Stimulated activated CD4-positive, alpha-beta T cell treated with anti-CD3 and anti-CD28 coated beads, Interleukin-12 subunit alpha, Interleukin-12 subunit beta, amount 100 ng/mL, for 48 hours (primary cell): ENCODE results near the gene RSPH3.
A peak's percentile ranks its signal among the peaks of the same experiment; 100 is the strongest.
"Not testable (repeated sequence)": the region's sequence is repeated elsewhere in the genome, so short reads cannot be mapped to it uniquely, and the experiment has no call there.

Experiments
- DNase-seq, 3 donors: peaks; one replicate each; pipeline ENCODE4 v3.0.0-alpha.2; 2020; ENCODE audit warnings: low read depth in 2 of 3, low spot score in 1 of 3

The RSPH3 gene

DNA sequence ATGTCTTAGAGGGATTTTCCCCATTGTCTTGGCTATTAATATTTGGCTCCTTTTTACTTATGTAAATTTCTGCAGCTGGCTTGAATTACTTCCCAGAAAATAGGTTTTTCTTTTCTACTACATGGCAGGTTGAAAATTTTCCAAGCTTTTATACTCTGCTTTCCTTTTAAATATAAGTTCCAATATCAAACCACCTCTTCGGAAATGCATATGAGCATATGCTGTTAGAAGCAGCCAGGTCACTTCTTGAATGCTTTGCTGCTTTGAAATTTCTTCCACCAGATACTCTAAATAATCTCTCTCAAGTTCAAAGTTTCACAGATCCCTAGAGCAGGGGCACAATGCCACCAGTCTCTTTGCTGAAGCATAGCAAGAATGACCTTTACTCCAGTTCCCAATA, 25.2 kb upstream of the RSPH3 start:
- DNase-seq: not testable (repeated sequence)

DNA sequence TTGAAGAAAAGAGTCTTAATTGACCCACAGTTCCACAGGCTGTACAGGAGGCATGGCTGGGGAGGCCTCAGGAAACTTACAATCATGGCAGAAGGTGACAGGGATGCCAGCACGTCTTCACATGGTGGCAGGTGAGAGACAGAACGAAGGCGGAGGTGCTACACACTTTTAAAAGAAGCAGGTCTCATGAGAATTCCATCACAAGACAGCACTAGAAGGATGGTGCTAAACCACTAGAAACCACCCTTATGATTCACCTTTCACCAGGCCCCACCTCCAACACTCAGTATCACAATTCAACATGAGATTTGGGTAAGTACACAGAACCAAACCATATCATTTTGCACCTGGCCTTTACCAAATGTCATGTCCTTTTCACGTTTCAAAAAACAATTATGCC, 23.9 kb upstream of the RSPH3 start:
- peak in 1 of 3 donors; percentile 32 for DNase-seq

DNA sequence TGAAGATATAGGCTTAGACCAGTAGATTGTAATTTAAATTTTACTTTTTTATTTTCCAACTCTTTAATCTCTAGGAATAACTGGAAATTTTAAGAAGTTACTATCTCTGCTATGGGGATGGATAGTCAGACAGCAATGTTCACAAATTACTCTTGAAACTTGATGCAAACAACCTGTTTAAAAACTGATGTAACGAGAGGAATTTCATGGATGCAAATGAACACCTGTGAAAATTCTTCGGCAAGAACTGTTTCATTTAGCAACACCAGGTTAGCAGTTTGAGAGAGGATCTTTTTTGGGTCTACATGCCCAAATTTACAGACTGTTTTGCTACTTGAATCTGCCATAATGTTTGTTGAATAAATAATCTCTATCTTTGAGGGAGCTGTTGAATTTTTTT, 20.0 kb upstream of the RSPH3 start:
- no peak for DNase-seq

DNA sequence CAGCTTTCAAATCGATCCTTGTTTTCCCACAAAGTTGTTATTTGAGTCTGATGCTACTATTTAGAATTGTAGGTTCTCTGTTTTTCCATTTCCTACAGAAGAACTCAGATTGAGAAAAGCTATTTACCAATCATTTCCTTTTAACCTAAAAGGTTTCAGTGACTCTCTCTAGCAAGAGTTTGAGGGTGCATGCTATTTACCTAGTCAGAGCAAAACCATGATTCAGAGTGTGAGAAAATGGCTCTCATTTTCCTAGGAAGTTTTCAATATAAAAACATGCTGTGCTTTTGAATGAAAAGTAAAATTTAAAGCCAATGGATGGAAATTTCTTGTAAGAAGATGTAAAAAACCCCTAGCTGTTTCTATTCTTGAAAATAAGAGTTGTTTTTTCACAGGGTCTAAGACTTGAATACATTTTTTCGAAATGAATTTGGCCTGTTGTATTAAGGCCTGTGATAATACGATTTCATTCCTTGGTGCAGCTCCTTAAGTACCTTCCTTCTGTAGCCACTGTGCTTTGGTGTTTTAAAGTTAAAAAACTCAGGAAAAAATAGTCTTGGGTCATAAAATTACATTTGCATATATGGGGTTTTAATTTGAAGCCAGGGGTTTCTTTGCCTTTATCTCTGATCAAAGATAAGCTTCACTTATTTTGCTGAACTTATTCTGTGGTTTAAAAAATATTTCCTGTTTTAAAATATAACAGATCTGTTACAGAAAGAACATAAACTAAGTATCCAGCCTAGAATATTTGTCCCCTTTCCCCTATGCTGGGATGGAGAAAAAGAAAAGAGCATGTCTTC, 18.0 kb upstream of the RSPH3 start:
- peak in 1 of 3 donors; percentile 30 for DNase-seq

DNA sequence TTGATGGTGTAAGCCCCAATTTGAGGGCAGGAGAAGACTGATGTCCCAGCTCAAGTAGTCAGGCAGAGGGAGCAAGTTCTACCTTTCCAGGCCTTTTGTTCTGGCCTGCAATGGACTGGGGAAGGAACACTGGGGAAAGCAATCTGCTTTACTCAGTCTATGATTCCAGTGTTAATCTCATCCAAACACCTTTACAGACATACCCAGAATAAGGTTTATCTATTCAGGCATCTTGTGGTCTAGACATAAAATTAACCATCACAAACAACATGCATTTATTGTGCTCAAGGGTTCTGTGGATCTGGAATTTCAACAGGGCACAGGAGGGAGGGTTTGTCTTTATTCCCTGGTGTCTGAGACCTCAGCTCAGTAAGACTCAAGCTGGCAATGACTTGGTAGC, 14.4 kb upstream of the RSPH3 start:
- DNase-seq: no peak

DNA sequence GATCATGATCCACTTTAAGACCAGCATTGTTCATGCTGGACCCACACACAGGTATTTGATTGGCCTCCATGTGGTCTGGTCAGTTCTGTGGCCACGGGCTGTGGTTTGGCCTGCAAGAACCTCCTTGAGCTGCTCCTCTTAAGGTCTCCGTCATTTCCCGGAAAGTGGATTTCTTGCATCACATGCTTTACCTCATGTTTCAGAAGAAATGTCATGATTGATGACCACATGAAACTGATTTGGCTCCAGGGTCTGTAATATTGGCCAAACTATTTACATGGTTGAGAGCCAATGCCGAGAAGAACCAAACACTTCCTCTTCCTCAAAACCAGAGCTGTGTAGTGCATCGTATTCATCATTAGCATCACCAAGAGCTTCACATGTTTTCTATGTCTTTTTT, 13.2 kb upstream of the RSPH3 start:
- DNase-seq: no peak

DNA sequence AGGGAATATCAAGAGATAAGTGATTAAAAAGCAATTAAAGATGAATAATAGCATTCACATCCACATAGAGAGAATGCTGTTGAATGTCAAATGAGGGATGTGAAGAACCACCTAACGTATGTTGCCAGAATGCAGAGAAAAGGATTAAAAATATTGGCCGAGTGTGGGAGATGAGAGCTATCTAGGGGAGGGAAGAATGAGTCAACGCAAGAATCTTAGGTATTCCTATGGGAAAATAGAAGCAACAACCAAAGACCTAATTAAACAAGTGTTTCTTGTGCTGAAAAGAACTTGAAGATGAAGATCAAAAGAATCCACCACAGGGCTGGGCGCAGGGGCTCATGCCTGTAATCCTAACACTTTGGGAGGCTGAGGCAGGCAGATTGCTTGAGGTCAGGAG, 12.2 kb upstream of the RSPH3 start:
- no peak for DNase-seq

DNA sequence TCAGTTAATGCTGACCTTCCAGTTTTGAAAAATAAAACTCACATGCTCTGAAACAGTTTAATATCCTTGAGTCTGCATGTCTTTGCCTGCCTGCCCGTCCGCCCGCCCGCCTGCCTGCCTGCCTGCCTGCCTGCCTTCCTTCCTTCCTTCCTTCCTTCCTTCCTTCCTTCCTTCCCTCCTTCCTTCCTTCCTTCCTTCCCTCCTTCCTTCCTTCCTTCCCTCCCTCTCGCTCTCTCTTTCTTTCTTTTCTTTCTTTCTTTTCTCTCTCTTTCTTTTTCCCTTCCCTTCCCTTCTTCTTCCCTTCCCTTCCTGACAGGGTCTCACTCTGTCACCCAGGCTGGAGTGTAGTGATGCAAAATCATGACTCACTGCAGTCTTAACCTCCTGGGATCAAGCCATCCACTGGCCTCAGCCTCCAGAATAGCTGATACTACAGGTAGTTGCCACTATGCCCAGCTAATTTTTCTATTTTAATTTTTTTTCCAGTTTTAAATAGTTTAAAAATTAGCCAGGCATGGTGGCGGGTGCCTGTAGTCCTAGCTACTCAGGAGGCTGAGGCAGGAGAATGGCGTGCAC, 10.1 kb upstream of the RSPH3 start:
- DNase-seq: not testable (repeated sequence)

DNA sequence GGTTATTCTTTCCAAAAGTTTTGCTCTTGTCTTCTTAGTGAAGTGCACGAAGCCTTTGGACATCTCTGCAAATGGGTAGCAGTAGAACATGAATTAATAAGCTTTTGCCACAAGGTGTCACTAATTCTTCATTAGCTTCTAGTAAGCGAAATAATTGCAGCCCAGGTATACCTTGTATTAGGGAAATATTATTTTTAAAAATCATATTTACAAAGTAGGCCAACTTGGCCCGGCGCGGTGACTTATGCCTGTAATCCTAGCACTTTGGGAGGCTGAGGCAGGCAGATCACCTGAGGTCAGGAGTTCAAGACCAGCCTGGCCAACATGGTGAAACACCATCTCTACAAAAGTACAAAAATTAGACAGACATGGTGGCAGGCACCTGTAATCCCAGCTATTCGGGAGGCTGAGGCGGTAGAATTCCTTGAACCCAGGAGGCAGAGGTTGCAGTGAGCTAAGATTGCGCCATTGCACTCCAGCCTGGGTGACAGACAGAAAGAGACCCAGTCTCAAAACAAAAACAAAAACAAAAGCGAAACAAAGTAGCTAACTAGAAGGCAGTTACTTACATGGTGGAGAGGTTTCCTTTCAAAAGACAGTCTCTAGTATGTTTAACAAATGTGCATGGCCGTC, 8.8 kb upstream of the RSPH3 start:
- no peak for DNase-seq

DNA sequence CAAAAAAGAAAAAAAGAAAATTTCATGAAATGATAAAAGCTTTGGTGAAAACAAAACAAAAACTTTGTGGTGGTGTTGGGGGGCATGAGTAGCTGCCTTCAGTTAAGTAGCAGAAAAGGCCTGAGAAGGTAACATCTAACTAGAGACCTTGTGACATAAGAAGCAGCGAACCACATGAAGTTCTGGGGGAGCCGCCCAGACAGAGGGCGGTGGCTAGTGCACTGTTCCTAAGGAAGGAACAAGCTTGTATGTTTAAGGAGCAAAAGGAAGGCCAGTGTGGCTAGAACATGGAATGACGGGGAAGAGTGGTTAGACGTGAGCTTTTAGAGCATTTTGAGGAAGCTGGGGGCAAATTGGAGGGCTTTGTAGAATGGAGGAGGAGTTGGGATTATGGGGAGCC, 7.5 kb upstream of the RSPH3 start:
- no peak for DNase-seq

DNA sequence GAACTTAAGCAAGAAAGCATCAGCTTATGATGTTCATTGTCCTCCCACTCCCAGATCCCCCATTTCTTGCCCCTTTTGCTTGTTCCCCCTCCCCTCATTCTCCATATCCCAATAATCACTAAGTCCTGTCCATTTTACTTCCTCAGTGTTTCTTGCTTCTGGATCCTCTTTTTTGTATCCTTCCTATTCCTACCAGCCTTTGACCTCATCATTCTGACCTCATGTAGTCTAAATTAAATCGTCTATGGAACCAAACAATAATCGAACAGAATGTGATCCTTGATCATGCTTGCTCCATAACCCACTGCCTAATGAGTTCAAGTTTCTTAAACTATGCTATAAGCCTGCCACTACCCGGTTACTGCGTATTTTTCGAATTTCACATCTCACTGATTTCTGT, 5.4 kb upstream of the RSPH3 start:
- DNase-seq: no peak

DNA sequence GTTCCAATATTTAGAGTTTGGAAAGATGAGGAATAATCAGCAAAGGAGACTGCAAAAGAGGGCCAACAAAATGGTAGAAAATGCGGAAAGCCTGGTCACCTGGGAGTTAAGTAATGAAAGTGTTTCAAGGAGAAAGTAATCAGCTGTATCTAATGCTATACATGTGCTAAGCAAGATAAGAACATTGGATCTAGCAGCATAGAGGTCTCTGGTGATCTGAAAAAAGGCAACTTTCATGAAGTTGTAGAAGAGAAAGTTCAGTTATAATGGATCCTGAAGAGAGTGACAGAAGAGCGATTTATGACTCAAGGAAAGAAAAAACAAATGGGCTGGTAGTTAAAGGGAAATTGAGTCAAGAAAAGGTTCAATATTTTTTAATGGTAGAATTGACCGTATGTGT, 4.6 kb upstream of the RSPH3 start:
- no peak for DNase-seq

DNA sequence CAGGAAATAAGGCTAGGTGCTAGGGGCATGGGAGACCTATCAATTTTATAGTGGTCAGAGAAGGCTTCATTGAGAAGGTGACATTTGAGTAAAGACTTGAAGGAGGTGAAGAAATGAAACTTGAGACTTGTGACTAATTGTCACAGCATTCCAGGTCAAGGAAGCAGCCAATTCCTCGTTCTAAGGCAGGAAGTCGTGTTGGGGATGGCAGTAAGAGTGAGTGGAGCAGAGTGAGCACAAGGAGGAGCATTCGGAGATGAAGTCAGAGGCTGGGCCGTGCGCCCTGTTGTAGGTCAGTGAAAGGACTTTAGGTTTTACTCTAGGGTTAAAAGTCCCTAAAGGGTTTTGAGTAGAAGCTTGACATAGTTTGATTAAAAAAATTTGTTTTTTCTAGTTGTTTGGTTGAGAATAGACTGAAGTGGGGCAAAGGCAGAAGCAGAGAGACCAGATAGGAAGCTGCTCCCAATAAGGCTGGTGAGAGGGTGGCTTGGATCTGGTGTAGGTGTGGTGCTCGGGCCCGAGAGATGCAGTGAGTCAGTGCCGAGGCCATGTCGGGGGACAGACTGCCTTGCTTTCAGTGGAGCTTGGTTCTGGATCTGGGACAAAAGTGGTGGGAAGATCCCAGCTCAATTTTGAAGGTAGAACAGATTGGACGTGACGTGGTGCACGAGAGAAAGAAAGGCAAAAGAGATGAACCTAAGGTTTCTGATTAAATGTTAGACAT, 2.6 kb upstream of the RSPH3 start:
- DNase-seq: no peak

DNA sequence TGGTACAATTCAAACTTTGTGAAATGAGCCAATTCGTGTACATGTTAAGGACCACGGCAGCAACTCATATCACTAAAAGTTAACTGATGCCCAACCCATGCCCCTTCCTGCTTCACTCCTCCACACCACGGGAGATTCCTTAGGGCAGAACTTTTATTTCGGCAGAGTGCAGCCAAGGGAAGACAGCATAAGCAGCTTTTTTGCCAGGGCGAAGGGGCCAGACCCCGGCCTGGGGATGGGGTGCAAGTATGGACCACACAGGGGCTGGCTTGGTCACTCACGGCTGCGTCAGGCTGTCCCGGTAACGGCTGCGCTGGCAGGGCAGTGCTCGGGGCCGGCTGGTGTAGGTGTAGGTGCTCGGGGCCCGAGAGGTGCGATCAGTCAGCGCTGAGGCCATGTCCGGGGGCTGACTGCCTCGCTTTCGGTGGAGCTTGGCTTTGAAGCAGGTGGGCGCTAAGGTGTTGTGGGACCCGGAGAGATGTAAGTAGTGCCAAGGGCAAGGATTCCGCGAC, 792 bp downstream of the RSPH3 start:
- peak in 1 of 3 donors; percentile 17 for DNase-seq

DNA sequence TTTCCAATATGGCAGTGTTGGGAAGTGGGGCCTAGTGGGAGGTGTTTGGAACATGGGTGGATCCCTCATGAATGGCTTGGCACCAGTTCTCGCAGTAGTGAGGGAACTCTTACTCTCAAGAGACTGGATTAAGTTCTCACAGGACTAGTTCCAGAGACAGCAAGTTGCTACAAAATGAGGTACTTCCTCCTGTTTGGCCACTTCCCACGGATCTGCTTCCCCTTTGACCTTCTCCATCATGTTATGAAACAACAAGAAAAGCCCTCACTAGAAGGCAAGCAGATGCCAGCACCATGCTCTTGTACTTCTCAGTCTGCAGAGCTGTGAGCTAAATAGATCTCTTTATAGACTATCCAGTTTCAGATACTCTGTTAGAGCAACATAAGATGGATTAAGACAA, 3.1 kb downstream of the RSPH3 start:
- no peak for DNase-seq

DNA sequence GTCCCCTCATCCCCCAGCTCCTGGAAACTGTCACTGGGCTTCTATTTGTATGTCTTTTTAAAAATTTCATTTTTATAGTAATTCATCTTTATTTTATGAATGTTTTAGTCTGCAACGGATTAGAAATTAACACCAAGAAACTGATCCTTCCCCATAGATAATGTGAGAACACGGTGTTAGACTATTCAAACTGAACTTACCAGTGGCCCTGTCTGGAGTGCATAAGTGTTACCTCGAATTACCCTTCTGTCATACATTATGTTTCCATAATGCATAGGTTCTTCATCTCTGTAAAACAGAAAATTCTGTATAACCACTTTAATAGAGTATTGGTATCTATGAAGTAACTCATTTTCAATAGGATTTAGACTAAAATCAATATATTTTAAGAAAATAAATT, 6.4 kb downstream of the RSPH3 start:
- DNase-seq: no peak

DNA sequence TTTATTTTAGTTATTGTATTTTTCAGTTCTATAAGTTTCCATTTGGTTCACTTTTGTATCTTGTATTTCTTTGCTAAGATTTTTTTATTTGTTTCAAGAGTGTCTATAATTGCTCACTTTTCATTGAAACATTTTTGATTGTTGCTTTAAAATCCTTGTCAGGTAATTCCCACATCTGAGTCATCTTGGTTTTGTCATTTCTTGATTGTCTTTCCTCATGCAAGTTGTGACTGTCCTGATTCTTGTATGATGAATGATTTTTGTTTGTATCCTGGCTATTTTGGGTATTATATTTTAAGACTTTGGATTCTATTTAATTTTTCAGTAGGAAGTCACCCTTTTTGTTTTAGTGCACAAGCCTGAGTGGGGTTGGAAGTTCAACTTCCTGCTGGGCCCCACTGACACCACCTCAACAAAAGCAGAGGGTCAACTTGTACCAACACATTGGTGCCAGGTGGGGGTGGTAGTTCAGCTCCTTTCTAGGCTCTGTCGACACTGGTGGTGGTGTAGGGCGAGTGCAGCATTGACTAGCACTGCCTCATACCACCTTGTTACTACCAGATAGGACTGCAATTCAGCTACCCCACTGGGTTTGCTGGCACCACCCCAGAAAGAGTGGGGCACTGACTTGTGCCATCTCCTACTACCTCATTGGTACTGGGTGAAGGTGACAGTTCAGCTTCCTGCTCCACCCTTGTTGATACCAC, 8.8 kb downstream of the RSPH3 start:
- DNase-seq: peak in 1 of 3 donors; percentile 25

DNA sequence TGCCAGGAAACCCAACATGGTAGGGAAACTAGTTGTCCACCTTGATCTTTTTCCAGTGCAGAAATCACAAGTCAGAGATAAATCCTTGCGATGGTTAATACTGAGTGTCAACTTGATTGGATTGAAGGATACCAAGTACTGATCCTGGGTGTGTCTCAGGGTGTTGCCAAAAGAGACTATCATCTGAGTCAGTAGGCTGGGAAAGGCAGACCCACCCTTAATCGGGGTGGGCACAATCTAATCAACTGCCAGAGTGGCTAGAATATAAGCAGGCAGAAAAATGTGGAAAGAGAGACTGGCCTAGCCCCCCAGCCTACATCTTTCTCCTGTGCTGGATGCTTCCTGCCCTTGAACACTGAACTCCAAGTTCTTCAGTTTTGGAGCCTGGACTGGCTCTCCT, 10.3 kb downstream of the RSPH3 start:
- DNase-seq: not testable (repeated sequence)

DNA sequence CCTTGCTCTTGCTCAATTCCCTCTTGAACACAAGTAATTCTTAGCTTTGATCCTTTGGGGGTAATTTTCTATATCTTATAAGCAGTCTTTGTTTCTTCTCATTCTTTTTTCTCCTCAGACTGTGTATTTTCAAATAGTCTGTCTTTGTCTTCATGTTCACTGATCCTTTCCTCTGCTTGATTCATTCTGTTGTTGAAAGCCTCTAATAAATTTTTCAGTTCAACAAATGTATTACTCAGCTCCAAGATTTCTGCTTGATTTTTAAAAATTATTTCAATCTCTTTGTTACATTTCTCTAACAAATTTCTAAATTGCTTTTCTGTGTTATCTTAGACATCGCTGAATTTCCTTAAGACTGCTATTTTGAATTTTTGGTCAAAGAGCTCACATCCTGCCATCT, 11.5 kb downstream of the RSPH3 start:
- DNase-seq: no peak

DNA sequence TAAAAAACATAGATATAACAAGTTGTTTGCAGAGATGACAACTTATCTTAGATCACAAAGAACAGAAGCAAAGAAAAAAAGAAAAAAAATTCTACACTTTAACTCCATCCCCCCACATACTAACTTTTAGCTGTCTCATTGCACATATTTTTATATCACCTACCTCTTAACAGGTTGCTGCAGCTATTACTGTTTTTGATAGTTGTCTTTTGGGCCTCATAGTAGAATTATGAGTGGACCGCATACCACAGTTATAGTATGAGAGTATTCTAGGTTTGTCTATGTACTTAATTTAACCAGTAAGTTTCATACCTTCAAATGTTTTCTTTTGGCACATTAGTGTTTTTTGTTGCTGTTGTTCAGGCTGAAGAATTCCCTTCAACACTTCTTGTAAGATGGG, 12.3 kb downstream of the RSPH3 start:
- no peak for DNase-seq

DNA sequence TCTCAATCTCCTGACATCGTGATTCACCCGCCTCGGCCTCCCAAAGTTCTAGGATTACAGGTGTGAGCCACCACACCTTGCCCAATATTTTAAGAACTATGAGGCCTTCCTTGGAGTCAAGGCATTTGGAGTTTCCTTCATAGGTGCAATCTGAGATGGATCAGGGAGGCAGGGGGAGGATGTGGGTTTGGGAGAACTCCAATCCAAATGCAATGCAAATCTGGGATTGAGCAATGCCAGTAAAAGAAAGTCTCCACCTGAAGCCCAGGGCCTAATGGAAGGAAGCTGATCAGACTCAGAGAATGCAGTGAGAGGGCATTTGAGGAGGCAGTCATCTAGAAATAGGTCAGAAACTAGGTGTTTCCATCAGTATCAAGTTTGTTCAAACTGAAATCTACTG, 21.2 kb downstream of the RSPH3 start:
- DNase-seq: no peak
